ENCODE data around the gene CARMIL3. TPM values are rescaled to one million over a fixed set of nuclear protein-coding genes. Genes with fewer than 3 reads are reported as not detected.
"Not testable (repeated sequence)": the region's sequence is repeated elsewhere in the genome, so short reads cannot be mapped to it uniquely, and the experiment has no call there.

Gene CARMIL3
- total RNA-seq, 1 donor from 2014 or later = 0.95 TPM

DNA sequence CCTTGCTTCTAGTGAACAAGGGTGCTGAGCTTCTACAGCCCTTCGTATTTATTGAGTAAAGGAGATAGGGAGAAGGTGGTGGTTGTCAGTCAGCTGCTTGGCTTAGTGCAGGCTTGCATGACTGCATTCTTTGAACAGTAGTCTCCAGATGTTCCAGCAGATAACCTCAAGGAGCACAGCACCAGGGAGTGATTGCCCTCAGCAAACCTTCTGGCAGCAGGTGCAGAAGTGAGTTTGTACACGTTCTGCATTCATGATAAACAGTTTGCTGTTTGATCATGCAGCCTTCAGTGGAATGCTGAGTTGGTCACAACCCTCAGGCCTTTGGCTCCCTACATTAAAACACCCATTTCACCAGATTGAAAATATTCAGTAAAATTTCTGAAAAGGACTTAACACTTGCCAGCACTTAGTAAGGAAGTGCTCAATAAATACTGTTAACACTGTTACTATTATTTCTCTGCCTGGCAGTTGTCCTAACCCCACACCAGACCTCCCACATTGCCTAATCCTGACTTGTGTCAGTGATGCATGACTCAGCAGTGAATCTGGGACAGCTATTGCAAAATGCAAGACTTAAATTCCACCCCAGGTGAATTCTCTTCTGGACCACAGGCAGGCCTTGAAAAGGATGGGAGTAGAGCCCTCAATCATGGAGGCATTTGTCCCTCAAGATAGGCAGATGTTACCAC is 18.9 kb upstream of the CARMIL3 start:
- H3K4me1 ChIP-seq = peaks cover 8% of the 10 kb centered on the region
- no peak for TF ChIP-seq CTCF (IDR thresholded peaks at IDR 0.05)
- peaks cover 11% of the 10 kb centered on the region for H3K9me3 ChIP-seq
- no peak overlapping the region for H3K27ac ChIP-seq
- no peak overlapping the region for H3K4me3 ChIP-seq
- no peaks in the 10 kb centered on the region for H3K27me3 ChIP-seq (ENCODE audit: low read depth)
- DNase-seq (no peak), ATAC-seq (no peak)
- intact Hi-C loops (cut with DNase I) = no loop called here
- H3K36me3 ChIP-seq = no peaks in the 10 kb centered on the region

DNA sequence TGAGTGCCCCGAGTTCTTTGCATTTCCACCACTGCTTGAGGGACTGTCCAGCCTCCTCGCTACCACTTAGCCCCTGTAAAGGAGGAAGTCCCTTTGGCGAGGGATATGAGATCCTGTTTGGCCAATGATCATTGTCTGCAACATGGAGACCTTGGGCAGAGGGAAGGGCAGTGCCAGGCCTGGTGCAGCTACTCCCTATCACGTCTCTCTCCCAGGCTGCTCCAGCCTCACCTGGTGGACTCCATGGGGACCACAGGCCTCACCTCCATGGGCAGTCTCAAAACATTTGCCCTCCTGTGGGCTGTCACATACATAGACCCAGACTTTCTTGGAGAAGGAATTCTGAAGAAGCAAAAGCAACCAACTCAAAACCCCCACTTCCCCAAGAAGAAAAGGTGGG is 16.0 kb upstream of the CARMIL3 start:
- Histone ChIP-seq H3K9me3 (peaks cover 11% of the 10 kb centered on the region), H3K4me3 (peak overlapping the region; percentile 77), H3K27ac (peak overlapping the region; percentile 92)
- H3K27me3 ChIP-seq (ENCODE audit: low read depth); H3K4me1 ChIP-seq; H3K36me3 ChIP-seq; DNase-seq; intact Hi-C loops (cut with DNase I): not testable (repeated sequence)
- peak; percentile 45 to 53 for ATAC-seq

GRCh38 chr14:24036169-24036962 is 15.4 kb upstream of the CARMIL3 start:
- H3K27ac ChIP-seq = peak overlapping the region; percentile 92
- intact Hi-C loops (cut with DNase I) = no loop called here
- DNase-seq = peak; percentile 92
- H3K27me3 ChIP-seq (ENCODE audit: low read depth) = no peaks in the 10 kb centered on the region
- H3K36me3 ChIP-seq = no peaks in the 10 kb centered on the region
- peaks cover 11% of the 10 kb centered on the region for H3K9me3 ChIP-seq
- peak; percentile 64 for TF ChIP-seq CTCF (IDR thresholded peaks at IDR 0.05)
- peak; percentile 96 to 97 for ATAC-seq
- peak overlapping the region; percentile 77 for H3K4me3 ChIP-seq
- peaks cover 8% of the 10 kb centered on the region for H3K4me1 ChIP-seq

GRCh38 chr14:24036963-24037657 is 14.7 kb upstream of the CARMIL3 start:
- H3K4me3 ChIP-seq = peak overlapping the region; percentile 77
- H3K36me3 ChIP-seq; H3K4me1 ChIP-seq; ATAC-seq; DNase-seq; H3K27me3 ChIP-seq (ENCODE audit: low read depth); intact Hi-C loops (cut with DNase I); H3K9me3 ChIP-seq: not testable (repeated sequence)
- H3K27ac ChIP-seq = peak overlapping the region; percentile 92

DNA sequence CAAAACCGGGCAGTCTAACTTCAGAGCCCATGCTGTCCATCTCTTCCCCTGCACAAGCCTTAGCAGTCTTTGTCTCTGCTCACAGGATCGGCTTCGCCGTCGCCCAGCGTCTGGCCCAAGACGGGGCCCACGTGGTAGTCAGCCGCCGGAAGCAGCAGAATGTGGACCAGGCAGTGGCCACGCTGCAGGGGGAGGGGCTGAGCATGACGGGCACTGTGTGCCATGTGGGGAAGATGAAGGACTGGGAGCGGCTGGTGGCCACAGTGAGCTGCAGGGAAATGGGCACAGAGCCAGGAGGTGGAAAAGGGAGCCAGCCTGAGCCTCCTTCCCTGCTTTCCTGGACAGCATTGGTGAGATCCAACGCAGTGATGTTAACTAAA is 14.2 kb upstream of the CARMIL3 start:
- Histone ChIP-seq H3K27me3 (ENCODE audit: low read depth) (no peaks in the 10 kb centered on the region), H3K4me3 (no peak overlapping the region), H3K9me3 (peaks cover 3% of the 10 kb centered on the region), H3K4me1 (peaks cover 8% of the 10 kb centered on the region), H3K27ac (no peak overlapping the region), H3K36me3 (no peaks in the 10 kb centered on the region)
- ATAC-seq (no peak), DNase-seq (no peak)
- intact Hi-C loops (cut with DNase I) = no loop called here
- no peak for TF ChIP-seq CTCF (IDR thresholded peaks at IDR 0.05)

DNA sequence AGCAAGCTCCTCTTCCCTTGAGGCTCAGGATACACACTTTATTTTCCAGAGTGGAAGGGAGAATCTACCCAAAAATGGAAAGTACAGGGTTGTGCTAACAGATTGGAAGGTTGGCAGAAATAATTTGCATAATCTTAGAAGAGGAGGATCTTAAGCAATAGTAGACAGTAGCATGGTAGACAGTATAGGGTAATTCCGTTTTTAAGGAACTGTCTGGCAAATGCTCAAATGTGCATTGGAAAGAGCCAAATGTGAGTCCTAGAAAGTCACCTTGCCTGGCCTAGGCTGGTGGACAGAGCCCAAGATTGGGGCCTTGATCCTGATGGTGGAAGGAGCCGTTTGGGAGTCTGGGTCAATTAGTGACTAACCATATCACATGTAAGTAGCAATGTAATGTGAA is 13.1 kb upstream of the CARMIL3 start:
- Histone ChIP-seq H3K27ac (no peak overlapping the region), H3K4me3 (no peak overlapping the region), H3K36me3 (no peaks in the 10 kb centered on the region), H3K9me3 (no peaks in the 10 kb centered on the region), H3K27me3 (ENCODE audit: low read depth) (no peaks in the 10 kb centered on the region), H3K4me1 (peaks cover 8% of the 10 kb centered on the region)
- DNase-seq (no peak), ATAC-seq (no peak)
- intact Hi-C loops (cut with DNase I) = no loop called here
- no peak for TF ChIP-seq CTCF (IDR thresholded peaks at IDR 0.05)

Measured in lower lobe of right lung (tissue), 2 donors.